GM10248 (cell line): ENCODE measurements around the gene TATDN2.

ENCODE experiments used
- CTCF ChIA-PET: fragments of 300-600 bp; sonication (Branson Sonifier 250); formaldehyde crosslinking; extraction: SDS; loops from one replicate; lab custom pipeline; 2021; ENCODE audit warnings: antibody characterized with exemption; lab: Yijun Ruan, JAX
- POLR2A ChIA-PET: fragments of 350-650 bp; sonication (Branson Sonifier 250); formaldehyde crosslinking; extraction: SDS; loops from one replicate; lab custom pipeline; 2020; ENCODE audit warnings: antibody characterized with exemption; lab: Yijun Ruan, JAX
- DNase-seq: peaks from one replicate; pipeline ENCODE4 v3.0.0; 2012; ENCODE audit errors: extremely low spot score
- CTCF ChIP-seq: IDR thresholded peaks from 2 replicates; pipeline ENCODE4 v1.5.1; 2012; ENCODE audit warnings: mild to moderate bottlenecking, low read depth; ENCODE audit errors: extremely low read depth, missing control alignments, control extremely low read depth

The TATDN2 gene

GRCh38 chr3:10213156-10213792 lies 35.0 kb upstream of the TATDN2 start:
- DNase-seq, result no peak
- POLR2A ChIA-PET, result interaction anchor here (0.5 to 0.6 kb wide), 2 partner anchors 30 to 35 kb away, joined by 3 to 4 read pairs; no protein-coding TSS in a partner anchor
- TF ChIP-seq CTCF, result no peak
- CTCF ChIA-PET, result interaction anchor here (1.0 to 3.2 kb wide), 8 partner anchors 10 to 36 kb away, joined by 3 to 21 read pairs (median 6); no protein-coding TSS in a partner anchor

GRCh38 chr3:10215578-10216368 lies 32.5 kb upstream of the TATDN2 start:
- ChIA-PET POLR2A (no interaction called here), CTCF (no interaction called here)
- no peak for TF ChIP-seq CTCF
- no peak for DNase-seq

GRCh38 chr3:10217359-10217758 lies 30.9 kb upstream of the TATDN2 start:
- POLR2A ChIA-PET, result no interaction called here
- CTCF ChIA-PET, result interaction anchor here (1.0 to 2.5 kb wide), 3 partner anchors 17 to 25 kb away, joined by 3 to 7 read pairs (median 5); no protein-coding TSS in a partner anchor
- no peak for DNase-seq
- TF ChIP-seq CTCF, result no peak

- ChIA-PET POLR2A (no interaction called here), CTCF (interaction anchor here (1.0 to 1.3 kb wide), 3 partner anchors 28 to 287 kb away, joined by 3 to 4 read pairs (median 4); no protein-coding TSS in a partner anchor)
- no peak for DNase-seq
- no peak for TF ChIP-seq CTCF
Measured at GRCh38 chr3:10219737-10220136, 28.5 kb upstream of the TATDN2 start.

- no peak for TF ChIP-seq CTCF
- CTCF ChIA-PET, result interaction anchor here (0.8 to 3.5 kb wide), 11 partner anchors 11 to 292 kb away, joined by 3 to 28 read pairs (median 4); partner anchors contain the start of genes IRAK2 and TATDN2
- DNase-seq, result peak; percentile 67
- POLR2A ChIA-PET, result interaction anchor here (0.5 to 0.6 kb wide), 2 partner anchors 37 to 46 kb away, joined by 6 to 9 read pairs; no protein-coding TSS in a partner anchor
Measured at GRCh38 chr3:10223676-10224639, 24.3 kb upstream of the TATDN2 start.
